Anterior cingulate cortex (tissue), 58 donors: ENCODE results near the gene SATB1.
A peak's percentile ranks its signal among the peaks of the same experiment; 100 is the strongest.
"Not testable (repeated sequence)": the region's sequence is repeated elsewhere in the genome, so short reads cannot be mapped to it uniquely, and the experiment has no call there.

Source experiments
- DNase-seq, 58 donors: peaks; one replicate each; lab custom pipeline; 2025; lab: John Stamatoyannopoulos, UW

SATB1 gene

DNA sequence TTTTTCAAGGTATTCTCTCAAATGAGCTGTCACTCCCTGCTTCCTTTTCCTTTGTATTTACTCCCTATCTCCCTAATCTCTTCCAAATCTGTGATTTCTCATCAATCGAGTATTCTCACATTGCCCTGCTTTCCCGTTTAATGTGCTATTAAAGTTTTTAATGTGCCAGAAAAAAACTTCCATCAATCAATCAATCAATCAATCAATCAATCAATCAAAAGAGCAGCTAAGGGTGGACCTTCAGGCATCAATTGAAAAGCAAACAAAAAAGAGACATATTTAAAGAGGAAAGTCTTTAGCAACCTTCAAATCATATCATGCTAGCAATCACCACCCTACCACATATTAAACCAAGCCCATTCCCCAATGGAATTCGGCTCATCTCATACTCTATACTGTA lies 58.9 kb downstream of the SATB1 start:
- no peak for DNase-seq

GRCh38 chr3:18363338-18363737 lies 61.8 kb downstream of the SATB1 start:
- DNase-seq = no peak

GRCh38 chr3:18357747-18358146 lies 67.4 kb downstream of the SATB1 start:
- no peak for DNase-seq

GRCh38 chr3:18355832-18356231 lies 69.3 kb downstream of the SATB1 start:
- no peak for DNase-seq

DNA sequence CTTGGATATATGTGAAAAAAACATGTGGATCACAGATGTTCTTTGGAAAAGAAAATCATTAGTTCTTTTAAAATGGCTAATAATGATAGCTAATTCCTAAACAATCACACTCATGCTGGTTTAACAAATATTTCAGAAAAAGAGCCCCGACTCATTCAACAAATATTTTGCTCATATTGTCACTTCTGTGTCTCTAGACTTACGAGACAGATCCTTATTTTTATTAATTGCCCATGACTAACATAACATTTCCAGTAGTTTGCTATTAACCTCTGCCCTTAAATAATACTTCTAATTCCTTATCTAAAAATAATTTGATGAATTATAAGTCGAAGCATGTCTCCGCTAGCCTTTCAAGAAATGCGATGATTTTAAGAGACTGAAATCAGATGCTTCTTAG lies 70.4 kb downstream of the SATB1 start:
- DNase-seq = no peak

DNA sequence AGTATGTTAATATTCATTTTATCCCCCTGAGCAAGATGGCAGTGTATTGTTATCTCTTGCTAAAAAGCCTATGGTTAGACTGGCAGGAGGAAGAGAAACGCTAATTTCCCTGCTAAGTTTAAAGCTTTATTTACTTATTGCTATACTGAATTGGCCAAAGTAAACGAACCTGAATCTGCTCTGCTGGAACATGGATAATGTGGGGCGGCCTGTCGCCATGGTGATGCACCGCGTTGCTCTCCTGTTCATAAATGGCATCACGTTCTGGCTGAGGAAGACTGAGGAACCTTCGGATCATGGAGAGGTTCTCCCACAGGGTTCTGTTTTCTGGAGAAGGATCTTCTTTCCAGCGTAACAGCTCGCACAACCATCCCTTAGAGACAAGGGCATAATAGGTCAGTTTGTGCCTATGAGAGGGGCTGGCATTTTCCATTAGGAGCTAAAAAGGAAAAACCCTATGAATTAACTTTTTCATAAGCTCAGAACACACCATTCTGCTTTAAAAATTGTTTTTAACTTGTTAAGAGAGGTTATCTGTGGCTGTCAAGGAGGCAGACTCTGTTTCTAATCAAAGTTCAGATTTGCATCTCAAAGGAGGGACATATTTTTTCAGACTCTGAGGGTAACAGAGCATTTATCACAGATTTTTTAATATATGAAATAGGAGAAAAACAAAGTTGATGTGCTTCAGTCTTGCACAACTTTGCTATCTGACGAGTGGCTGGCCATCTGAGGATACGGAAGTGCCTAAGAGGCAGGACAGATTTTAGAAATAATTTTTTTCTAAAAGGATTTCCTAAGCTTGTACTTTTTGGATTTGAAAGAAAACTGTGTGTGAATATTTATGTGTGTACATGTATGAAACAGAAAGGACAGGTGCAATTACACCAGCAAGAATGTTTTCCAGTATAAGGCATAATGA lies 73.1 kb downstream of the SATB1 start:
- no peak for DNase-seq

- no peak for DNase-seq
Observed at GRCh38 chr3:18351069-18351628, 74.0 kb downstream of the SATB1 start.

DNA sequence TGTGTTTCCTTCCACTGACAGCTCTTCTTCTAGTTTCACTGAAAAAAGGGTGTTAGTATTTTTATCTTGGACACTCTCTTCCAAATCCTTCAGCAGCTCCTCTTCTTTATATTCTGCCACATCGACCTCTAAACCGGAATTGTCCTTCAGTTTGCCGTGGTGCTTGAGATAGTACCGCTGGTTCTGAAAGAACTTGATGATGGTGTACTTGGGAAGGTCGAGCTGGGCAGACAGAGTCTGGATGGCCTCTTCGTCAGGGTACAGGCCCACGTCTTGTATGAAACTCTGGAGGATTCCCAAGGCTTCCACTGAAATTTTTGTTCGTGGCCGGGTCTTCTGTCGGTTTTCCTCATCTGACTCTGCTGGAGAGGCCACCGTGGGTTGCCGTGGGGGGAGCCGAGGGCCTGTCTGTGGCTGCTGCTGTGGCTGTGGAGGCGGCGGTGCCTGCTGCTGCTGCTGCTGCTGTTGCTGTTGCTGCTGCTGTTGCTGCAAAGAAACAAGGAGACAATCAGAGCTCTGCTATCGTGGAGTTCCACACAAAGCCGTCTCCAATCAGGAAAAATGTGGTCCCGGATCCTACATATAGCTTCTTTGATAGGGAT lies 75.8 kb downstream of the SATB1 start:
- peak in 5 of 58 donors; percentile 1 to 33 (median 12) for DNase-seq

- DNase-seq = no peak
Observed at GRCh38 chr3:18346097-18346496, 79.0 kb downstream of the SATB1 start.

- no peak for DNase-seq
Observed at GRCh38 chr3:18345015-18345367, 80.1 kb downstream of the SATB1 start.

- DNase-seq = no peak
Observed at GRCh38 chr3:18344306-18345014, 80.7 kb downstream of the SATB1 start.

DNA sequence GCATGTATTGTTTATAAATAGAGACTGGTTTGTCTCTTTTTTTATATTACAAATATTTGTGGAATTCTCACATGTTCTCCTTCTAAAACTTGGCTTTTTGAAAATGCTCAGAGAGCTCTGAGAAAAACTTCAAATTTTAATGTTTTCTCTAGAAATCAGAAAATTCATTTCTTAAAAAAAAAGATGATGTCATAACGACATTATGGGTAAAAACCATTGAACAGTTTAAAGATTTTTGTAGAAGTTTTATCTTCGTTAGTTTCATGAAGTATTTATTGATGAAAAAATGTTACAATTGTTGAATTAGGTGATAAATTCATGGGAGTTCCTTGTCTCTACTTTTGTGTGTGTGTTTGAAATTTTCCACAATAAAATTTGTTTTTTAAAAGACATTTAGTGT lies 81.3 kb downstream of the SATB1 start:
- no peak for DNase-seq

GRCh38 chr3:18338827-18339514 lies 86.2 kb downstream of the SATB1 start:
- DNase-seq = no peak

GRCh38 chr3:18337231-18337630 lies 87.9 kb downstream of the SATB1 start:
- no peak for DNase-seq

GRCh38 chr3:18334837-18335601 lies 90.1 kb downstream of the SATB1 start:
- DNase-seq = no peak

DNA sequence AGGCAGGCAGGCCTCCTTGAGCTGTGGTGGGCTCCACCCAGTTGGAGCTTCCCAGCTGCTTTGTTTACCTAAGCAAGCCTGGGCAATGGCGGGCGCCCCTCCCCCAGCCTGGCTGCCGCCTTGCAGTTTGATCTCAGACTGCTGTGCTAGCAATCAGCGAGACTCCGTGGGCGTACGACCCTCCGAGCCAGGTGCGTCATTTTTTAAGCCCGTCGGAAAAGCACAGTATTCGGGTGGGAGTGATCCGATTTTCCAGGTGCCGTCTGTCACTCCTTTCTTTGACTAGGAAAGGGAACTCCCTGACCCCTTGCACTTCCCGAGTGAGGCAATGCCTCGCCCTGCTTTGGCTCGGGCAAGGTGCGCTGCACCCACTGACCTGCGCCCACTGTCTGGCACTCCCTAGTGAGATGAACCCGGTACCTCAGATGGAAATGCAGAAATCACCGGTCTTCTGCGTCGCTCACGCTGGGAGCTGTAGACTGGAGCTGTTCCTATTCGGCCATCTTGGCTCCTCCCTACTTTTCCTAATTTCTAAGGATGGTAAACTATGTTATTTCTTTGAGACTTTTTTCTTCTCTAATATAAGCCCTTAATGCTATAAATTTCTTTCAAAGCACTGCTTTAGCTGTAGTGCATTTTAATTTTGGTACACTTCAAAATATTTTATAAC lies 94.2 kb downstream of the SATB1 start:
- not testable (repeated sequence) for DNase-seq

DNA sequence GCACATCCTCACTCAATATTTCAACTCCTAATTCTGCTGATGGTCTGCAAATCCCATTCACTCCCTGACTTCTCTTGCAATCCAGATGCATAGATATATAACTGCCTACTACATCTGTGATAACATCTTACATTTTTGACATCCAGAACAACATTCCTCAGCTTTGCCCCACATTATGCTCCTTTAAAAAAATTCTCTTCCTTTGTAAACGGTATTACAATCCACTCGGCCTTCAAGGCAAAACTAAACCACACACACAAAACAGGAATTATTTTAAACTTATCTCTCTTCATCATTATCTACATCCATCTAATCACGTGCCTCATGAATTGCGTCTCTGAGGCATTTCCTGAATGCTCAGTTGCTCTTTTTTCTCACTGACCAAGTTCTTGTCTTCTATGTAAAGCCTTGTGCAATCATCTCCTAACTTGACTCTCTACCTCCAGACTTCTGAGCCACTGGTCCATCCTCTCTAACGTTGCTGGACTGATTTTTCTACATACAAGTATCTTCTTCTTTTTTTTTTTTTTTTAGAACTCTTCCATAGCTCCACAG lies 117.0 kb downstream of the SATB1 start:
- no peak for DNase-seq

- no peak for DNase-seq
Observed at GRCh38 chr3:18307529-18307928, 117.6 kb downstream of the SATB1 start.

DNA sequence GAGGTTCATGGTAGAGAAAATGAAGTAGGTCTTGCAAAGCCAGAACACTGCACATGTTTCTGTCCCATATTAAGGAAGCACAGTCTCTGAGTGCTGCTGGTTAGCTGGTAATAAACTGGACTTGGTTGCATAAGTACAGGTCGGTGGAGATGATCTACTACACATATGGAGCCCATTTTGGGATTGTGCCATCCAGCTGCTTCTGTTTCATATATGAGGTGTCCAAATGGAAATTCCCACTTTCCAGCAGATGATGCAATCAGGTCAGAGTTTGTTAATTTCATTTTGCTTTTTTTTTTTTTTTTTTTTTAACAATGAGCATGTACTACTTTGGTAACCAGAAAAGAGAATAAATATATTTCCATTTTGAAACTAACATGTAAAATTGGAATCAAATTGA lies 122.6 kb downstream of the SATB1 start:
- DNase-seq = no peak
